Measurements from ENCODE around the gene ITPKC.

The ITPKC gene

DNA sequence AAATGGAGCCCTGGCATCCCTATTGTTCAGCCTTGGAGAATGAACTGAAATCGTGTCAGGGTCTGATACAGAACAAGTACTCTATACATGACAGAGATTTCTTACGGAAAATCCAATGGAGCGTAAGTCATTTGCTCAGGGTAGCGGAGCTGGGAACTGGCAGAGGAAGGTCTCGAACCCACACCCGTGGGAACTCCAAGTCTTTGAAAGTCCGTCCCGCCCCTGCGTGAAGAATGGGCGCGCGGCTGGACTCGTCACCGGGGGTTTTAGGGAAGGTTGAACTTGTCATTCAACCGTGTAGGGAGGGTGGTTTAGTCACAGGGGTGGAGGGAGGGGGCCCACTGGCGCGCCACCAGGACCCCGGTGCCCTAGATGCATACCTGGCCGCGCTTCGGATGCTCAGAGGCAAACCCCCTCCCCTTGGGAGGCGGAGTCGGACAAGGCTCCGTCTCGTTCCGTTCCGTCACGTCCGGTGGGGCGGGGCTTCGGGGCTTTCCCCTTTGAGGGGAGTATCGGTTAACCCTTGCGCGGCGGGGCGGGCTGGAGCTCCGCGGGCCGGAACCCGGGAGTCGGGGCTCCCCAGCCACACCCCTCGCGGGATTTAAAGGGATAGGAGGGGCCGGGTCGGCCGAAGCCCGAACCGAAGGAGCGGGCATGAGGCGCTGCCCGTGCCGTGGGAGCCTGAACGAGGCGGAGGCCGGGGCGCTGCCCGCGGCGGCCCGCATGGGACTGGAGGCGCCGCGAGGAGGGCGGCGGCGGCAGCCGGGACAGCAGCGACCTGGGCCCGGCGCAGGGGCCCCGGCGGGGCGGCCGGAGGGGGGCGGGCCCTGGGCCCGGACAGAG lies at the start of gene ITPKC, which contains the start of gene COQ8B:
TSS of gene ITPKC (plus strand) at position 631 of the 843 bp plus-strand sequence. CDS start at position 655, 24 bp downstream.
TSS of gene COQ8B (minus strand) at position 405 of the 843 bp plus-strand sequence. CDS start 2,254 bp downstream, outside the sequence.
- peak; percentile 99 to 100 for DNase-seq (ENCODE audit: low read depth in 2 of 2)

DNA sequence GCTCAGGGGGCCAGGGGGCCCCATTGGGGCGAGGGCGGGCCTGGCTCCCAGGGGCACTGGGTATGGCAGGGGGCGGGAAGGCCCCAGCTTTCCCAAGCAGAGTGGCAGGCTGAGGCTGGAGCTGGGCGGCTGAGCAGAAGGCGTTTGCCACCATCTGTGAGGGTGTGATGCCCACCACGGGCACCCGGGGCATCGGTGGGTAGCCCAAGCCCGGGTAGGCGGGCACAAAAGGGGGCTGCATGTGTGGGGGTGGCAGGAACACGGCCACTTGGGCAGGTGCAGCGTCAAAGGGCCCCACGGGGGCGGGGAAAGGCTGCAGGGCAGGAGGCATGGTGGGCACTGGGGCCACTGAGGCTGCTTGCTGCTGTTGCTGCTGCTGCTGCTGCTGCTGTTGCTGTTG lies 49.3 kb upstream of the ITPKC start:
- no peak for DNase-seq (ENCODE audit: low read depth in 2 of 2)

DNA sequence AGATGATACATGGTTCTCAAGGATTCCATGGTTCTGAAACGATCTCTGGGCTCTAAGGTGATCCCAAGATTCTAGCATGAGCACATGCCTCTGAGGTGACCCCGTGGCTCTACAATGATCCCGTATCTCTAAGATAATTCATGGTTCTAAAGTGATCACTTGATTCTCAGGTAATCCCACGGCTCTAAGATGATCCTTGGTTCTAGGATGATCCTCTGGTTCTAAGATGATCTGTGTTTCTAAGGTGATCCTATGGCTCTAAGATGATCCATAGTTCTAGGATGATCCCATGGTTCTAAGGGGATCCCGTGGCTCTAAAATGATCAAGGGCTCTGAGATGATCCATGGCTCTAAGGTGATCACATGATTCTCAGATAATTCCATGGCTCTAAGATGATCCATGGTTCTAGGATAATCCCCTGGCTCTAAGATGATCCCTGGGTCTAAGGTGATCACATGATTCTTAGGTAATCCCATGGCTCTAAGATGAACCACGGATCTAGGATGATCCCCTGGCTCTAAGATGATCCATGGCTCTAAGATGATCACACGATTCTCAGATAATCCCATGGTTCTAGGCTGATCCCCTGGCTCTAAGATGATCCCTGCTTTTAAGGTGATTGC lies 47.8 kb upstream of the ITPKC start:
- no peak for DNase-seq (ENCODE audit: low read depth in 2 of 2)

DNA sequence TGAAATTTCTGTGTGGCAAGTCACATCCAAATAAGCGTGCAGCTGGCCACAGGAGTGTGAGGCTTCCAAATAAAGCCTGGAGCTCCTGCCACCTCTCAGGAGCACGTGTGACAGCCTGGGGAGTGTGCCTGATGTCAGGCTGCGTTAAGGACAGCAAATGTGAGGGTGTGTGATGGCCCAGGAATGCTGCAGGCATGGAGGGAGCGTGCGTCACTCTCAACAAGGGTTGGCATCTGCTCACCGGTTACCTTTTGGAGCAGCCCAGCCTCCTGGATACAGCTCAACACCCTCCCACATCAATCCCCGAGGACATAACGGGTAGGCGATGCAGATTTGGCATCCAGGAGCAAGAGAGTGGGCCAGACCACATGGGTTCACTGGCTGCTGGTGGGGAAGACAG lies 45.5 kb upstream of the ITPKC start:
- no peak for DNase-seq (ENCODE audit: low read depth in 2 of 2)

DNA sequence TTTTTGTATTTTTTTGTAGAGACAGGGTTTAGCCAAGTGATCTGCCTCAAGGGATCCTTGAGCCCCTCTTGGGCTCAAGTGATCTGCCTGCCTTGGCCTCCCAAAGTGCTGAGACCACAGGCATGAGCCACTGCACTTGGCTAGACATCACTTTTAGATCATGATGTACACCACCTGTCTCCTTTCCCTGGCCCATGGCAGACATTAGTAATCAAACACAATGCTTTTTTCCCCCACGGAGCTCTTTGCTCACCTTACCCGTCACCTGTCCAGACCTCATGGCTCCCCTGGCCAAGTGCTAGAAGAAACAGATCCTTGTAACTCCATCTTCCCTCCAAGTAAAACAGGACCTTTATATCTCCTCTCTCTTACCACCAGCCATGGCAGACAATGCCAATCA lies 44.9 kb upstream of the ITPKC start:
- DNase-seq (ENCODE audit: low read depth in 2 of 2) = no peak

DNA sequence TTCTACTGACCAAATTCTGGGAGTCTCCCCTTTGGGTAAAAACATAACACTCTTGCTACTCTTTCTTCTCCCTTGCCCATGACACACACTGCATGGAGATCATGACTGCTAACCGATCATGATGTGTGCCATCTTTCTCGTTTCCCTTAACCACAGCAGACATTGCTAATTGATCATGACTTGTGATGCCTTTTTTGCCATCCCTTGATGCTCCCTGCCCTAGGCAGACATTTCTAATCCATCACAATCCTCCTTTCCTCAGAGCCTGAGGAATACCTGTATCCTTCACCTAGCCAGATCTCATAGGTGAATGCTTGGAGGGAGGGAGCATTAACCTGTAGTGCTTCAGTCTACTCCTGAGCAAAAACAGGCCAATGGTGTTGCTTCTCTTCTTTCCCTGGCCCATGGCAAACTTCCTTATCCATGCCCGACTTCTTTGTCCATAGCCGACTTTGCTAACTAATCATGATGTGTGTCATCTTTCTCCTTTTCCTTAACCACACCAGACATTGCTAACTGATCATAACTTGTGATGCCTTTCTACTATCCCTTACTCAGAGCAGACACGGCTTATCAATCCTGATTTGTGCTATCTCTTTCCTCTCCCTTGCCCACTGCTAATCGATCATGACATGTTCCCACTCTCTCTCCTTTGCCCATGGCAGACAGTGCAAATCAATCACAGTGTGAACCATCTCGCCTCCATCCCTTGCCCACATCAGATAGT lies 44.2 kb upstream of the ITPKC start:
- DNase-seq (ENCODE audit: low read depth in 2 of 2) = no peak

DNA sequence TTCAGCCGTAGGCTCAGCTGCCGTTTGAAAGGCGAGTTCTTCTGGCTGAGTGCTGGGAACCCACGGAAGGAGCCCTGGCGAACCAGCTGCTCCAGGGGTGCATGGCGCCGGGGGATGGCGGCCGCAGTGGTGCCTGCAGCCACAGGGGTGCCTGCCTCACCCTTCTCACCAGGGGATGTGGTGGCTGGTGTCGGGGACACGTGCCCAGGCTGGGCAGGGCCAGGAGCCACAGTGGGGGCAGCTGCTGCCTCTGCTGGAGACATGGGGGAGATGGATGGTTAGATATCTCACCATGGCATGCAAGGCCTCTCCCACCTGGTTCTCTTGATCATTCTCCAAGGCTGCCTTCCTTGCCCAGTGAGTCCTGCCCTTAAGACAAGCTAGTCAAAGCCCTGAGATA lies 43.5 kb upstream of the ITPKC start:
- no peak for DNase-seq (ENCODE audit: low read depth in 2 of 2)

DNA sequence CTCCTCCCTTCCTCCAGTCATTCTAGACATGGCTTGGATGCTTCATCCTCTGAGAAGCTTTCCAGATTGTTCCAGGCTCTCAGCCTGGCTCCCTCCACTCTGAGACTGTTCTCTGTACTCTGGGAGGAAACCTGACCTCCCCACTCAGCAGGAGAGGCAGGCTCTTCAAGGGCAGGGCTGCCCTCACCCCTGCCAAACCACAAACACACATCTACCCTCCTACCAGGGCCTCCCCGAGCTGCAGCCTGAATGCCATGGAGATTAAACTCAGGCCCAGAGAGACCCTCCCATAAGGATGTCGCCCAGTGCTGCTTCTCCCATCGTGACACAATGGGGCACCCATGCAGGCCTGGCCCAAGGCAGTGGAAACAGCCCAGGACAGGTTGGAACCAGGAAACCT lies 42.6 kb upstream of the ITPKC start:
- DNase-seq (ENCODE audit: low read depth in 2 of 2) = no peak

DNA sequence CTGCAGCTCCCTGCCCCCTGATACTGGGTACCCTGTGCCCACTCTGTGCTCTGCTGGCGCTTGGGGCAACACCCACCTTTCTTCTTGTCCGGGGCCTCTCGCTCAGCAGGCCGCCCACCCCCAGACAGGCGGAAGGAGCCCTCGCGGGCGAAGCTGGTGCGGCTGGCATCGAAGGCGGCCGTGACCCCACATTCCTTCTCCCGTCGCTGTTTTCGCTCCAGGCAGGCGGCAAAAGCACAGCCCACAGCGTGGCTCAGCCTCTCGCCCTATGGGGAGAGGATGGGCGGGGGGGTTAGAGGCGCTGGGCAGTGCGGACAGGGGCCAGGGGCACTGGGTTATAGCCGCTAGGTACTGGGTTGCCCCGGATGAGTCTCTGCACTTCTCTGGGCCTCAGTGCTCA lies 39.8 kb upstream of the ITPKC start:
- DNase-seq (ENCODE audit: low read depth in 2 of 2) = no peak

DNA sequence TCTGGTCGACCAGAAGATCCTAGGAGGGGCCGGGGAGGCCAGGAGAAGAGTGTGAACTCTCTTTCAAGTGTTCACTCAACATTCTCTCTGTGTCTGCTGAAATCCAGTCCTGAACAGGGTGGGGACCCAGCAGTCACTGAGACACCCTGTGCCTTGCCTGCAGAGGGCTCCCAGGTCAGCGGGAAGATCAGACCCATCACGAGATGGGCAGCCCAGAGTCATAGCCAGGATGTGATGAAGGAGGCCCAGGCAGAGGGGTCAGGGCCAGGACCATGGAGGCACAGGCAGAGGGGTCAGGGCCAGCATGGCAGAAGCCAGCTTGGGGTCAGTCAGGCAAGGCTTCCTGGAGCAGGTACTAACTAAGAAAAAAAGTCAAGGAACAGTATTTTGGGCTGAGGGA lies 35.9 kb upstream of the ITPKC start:
- DNase-seq (ENCODE audit: low read depth in 2 of 2) = no peak

DNA sequence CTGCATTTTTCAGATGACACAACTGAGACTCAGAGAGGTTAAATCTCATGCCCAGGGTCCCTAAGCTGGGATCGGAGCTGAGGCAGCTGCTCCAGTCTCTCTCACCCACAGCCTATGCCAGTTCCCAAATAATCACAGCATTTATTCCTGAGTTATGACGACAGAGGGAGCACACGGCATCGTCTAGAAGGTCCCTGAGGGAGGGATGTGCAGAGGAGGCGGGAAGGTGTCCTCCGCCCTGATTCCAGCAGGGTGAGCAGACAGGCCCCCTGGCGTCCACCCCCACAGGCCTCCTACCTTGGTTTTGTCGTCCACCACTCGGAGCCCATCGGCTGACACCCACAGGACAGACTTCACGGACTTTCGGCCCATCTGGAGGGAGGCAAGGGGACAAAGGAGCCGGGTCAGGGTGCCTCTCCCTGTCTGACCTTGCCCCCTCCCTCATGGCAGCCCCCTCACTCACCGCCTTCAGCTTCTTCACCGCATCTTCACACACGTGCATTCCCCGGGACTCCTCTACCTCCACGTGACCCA lies 34.4 kb upstream of the ITPKC start:
- no peak for DNase-seq (ENCODE audit: low read depth in 2 of 2)

DNA sequence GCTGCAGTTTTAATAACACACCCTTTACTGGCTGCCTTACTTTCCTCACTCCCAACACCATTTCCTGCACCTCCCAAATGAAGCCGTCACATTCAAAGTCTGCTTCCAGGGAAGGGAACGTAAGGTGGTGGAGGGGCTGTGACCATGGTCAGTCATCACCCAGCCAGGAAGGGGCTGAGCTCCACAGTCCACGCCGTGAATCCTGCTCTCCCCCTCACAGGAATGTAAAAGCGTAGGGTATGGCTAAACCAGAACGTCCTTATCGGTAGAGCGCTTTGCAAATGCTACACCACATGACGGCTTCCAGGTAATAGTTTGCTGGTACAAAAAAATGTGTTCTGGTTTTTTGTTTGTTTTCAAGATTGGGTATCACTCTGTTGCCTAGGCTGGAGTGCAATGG lies 33.5 kb upstream of the ITPKC start:
- no peak for DNase-seq (ENCODE audit: low read depth in 2 of 2)

DNA sequence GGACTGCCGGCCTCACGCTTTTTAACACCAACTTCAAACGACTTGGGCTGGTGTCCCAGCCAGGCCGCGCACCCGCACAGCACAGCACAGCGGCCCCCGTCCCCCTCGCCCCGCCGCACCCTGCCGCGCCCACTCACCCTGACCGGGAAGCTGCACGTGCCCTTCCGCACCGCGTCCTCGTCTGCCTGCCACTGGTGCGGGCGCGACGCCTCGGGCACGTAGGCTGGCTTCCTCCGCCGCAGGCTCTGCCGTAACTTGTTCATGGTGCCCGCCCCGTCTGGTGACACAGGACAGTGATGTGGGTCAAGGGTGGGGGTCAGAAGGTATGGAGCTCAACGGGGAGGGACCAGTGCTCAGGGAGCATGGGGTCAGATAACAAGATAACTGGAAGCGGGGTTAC lies 32.6 kb upstream of the ITPKC start:
- DNase-seq (ENCODE audit: low read depth in 2 of 2) = no peak

DNA sequence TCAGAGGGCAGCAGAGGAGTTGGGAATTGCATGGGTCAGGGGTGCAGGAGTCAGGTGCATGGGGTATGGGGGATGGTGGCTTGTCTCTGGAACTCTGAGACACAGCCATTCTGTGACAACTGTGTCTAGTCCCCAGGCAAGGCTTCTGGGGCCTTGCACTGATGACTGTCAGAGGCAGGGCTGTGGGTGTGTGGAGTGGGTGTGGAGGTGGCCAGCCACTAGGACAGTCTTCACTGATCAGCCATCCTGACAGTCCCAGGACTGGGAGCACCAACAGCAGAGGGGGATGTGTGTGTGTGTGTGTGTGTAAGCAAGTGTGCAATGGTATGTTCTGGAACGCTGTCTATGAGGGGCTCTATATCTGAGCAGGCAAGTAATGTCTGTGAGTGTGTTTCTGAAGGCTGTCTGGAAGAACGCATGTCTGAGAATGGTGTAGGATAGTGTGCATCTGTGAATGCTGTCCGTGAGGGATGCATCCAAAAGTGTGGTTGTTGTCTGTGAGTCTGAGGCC lies 31.8 kb upstream of the ITPKC start:
- no peak for DNase-seq (ENCODE audit: low read depth in 2 of 2)

DNA sequence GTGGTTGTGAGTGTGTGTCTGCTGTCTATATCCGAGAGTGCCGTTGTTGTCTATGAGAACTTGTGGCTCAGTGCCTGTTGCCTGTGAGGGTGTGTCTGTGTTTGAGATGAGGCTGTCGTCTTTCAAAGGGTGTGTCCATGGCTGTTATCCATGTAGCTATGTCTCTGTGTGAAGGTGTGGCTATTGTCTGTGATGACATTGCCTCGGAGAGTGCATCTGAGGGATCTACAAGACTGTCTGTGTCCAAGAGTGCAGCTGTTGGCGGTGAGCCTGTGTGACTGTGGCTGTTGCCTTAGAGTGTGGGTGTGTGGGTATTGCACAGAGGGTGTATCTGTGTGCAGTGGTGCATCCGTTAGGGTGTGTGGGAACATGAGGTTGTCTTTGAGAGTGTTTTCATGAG lies 31.3 kb upstream of the ITPKC start:
- DNase-seq (ENCODE audit: low read depth in 2 of 2) = no peak

DNA sequence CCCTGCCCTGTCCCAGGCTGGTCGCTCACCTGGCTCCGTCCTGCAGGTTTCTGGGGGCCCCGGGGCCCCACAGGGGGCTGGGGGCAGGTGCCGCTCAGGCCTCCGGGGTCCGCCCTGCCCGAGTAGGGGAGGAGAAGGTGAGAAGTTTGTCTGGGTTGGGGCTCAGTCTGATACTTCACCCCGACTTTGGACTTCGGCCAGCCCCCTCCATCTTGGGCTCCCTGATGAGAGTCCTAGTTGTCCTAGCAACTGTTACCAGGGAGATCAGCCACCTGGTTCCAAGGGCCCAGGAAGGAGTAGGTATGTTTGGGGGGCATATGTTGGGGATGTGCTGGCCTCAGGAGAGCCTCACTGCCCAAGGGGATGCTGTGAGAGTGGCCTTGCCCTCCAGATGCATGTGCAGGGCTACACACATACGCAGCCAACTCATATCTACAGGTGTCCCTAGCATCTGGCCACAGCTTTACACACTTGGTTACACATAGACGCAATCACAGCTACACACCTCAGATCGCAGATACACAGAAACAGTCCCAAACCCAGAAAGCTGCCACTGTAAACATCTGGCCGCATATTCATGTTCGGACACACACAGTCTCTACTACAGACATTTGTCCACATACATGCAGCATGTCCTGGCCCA lies 29.9 kb upstream of the ITPKC start:
- no peak for DNase-seq (ENCODE audit: low read depth in 2 of 2)

DNA sequence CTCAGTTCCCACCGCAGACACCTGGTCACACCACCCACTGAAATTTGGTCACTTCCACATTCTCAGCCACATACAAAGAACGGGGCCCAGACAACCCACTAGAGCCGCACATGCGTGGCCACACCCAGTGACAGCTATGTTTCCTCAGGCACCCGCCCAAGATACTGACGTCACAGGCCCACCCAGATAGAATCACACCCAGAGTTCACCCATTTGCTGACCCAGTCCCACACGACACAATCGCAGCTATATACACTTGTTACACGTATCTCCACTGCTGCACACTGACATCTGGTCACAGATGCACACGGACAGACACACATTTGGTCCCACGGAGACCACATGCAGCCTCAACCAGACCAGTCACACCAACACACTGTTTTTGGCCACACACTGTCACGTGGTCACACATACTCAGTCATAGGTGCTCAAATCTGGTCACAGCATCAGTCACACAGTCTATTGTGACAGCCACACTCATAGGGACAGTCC lies 29.3 kb upstream of the ITPKC start:
- no peak for DNase-seq (ENCODE audit: low read depth in 2 of 2)

DNA sequence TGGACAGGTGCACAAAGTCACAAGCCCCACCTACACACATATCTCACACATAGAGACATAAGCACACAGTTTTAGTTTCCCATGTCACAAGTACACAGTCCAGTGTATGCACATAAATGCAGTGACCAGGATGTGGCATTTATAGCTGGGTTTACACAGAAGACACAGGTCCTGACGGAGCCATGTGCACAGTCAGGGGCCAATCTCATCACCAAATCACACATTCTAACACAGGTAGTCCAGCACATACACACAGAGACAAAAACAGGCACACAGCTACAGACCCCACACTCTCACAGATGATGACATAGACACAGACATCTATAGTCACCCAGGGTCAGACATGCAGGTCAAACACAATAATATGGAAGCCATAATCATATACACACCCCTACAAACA lies 28.6 kb upstream of the ITPKC start:
- DNase-seq (ENCODE audit: low read depth in 2 of 2) = no peak

DNA sequence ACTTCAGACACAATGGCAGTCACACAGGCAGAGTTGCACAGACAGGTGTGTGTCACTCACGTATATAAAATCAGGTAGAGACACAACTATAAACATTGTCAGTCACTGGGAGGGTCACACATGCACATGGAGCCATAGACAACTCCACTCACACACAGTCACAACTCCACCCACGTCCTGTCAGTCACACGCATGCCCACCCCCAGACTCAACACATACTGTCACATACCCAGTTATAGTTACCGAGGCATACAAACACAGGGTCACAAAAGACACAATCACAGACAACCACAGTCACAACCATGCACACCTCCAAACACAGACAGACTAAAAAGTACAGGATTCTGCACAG lies 27.9 kb upstream of the ITPKC start:
- DNase-seq (ENCODE audit: low read depth in 2 of 2) = no peak

DNA sequence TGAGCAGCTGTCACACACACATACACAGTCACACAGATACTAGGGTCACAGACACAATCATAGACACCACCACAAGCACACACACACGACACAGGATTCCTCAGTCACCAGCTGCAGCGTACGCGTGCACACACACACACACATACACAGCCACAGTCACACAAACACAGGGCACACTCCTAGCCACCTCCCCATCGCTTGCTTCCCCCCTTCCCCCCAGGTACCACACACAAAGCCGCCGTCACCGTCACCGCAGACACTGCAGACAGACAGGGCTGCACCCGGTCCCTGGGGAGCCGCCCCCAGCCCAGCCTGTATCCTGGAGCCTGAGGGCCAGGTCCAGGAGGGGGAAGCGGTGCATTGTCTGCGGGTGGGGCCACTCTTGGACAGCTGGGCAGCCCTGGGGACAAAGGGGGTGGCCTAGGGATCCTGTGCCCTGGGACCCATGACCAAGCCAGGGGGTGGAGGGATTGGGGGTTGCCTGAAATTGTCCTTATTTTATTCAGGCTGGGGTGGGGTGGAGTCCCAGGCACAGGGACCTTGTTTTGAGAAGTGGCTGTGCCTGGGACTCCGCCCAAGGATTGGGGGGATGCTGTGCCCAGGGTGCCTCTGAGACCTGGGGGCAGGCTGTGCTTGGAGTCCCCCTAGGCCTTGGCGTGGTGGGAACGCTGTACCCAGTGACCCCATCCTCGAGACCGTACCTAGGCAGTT lies 27.4 kb upstream of the ITPKC start:
- DNase-seq (ENCODE audit: low read depth in 2 of 2) = no peak
